ENCODE data around the gene SKI. TPM values are rescaled to one million over a fixed set of nuclear protein-coding genes. Genes with fewer than 3 reads are reported as not detected.
A peak's percentile ranks its signal among the peaks of the same experiment; 100 is the strongest.

SKI gene
- total RNA-seq, 3 donors from 2014 or later: 26.8 to 86.6 (median 29.0) TPM

GRCh38 chr1:2314803-2315673 lies 86.9 kb downstream of the SKI start:
- Histone ChIP-seq H3K9me3 (no peaks in the 10 kb centered on the region), H3K36me3 (ENCODE audit: low read depth) (no peaks in the 10 kb centered on the region), H3K4me3 (no peak overlapping the region), H3K4me1 (ENCODE audit: low read depth) (peaks cover 35% of the 10 kb centered on the region)
- peak; percentile 95 for TF ChIP-seq CTCF (IDR thresholded peaks at IDR 0.05)
- intact Hi-C loops (cut with DNase I, micrococcal nuclease): loop anchor here in 1 of 2 donors (10.0 kb wide), 1 partner anchor 110 kb away; no protein-coding TSS in a partner anchor
- ATAC-seq (peak; percentile 55), DNase-seq (peak; percentile 42 to 81 (median 71))

GRCh38 chr1:2315674-2316450 lies 87.7 kb downstream of the SKI start:
- intact Hi-C loops (cut with DNase I, micrococcal nuclease): loop anchor here in 1 of 2 donors (10.0 kb wide), 1 partner anchor 111 kb away; no protein-coding TSS in a partner anchor
- H3K36me3 ChIP-seq (ENCODE audit: low read depth): no peaks in the 10 kb centered on the region
- TF ChIP-seq CTCF (IDR thresholded peaks at IDR 0.05): no peak
- no peak for ATAC-seq
- peaks cover 35% of the 10 kb centered on the region for H3K4me1 ChIP-seq (ENCODE audit: low read depth)
- no peak overlapping the region for H3K4me3 ChIP-seq
- H3K9me3 ChIP-seq: no peaks in the 10 kb centered on the region
- no peak for DNase-seq

GRCh38 chr1:2316451-2316961 lies 88.4 kb downstream of the SKI start:
- Histone ChIP-seq H3K36me3 (ENCODE audit: low read depth) (no peaks in the 10 kb centered on the region), H3K4me1 (ENCODE audit: low read depth) (peaks cover 33% of the 10 kb centered on the region), H3K4me3 (no peak overlapping the region), H3K9me3 (no peaks in the 10 kb centered on the region)
- intact Hi-C loops (cut with DNase I, micrococcal nuclease): loop anchor here in 1 of 2 donors (10.0 kb wide), 1 partner anchor 112 kb away; no protein-coding TSS in a partner anchor
- no peak for DNase-seq
- ATAC-seq: no peak
- no peak for TF ChIP-seq CTCF (IDR thresholded peaks at IDR 0.05)

- no peak for TF ChIP-seq CTCF (IDR thresholded peaks at IDR 0.05)
- Histone ChIP-seq H3K9me3 (no peaks in the 10 kb centered on the region), H3K4me1 (ENCODE audit: low read depth) (peaks cover 25% of the 10 kb centered on the region), H3K4me3 (no peak overlapping the region), H3K36me3 (ENCODE audit: low read depth) (no peaks in the 10 kb centered on the region)
- DNase-seq (no peak), ATAC-seq (no peak)
- intact Hi-C loops (cut with DNase I, micrococcal nuclease): loop anchor here in 1 of 2 donors (10.0 kb wide), 1 partner anchor 113 kb away; no protein-coding TSS in a partner anchor
These were observed 89.3 kb downstream of the SKI start for GRCh38 chr1:2317230-2318065.

Data from mucosa of descending colon (tissue), 3 donors.